Occipital lobe (tissue), 2 donors: ENCODE data around the gene LPCAT1. TPM values are rescaled to one million over a fixed set of nuclear protein-coding genes. Genes with fewer than 3 reads are reported as not detected.
"Not testable (repeated sequence)": the region's sequence is repeated elsewhere in the genome, so short reads cannot be mapped to it uniquely, and the experiment has no call there.

Source experiments
- DNase-seq: peaks from one replicate; lab custom pipeline; 2025; lab: John Stamatoyannopoulos, UW
- total RNA-seq: library from RNA; depleted of rRNA; stranded (reverse); fragments of >200 nt; gene quantifications from one replicate; pipeline ENCODE4 v1.2.3, GENCODE V29; 2014

Gene LPCAT1
- total RNA-seq, 1 donor from 2014 or later: 129 TPM

- DNase-seq: no peak
Observed at GRCh38 chr5:1429066-1429465, 94.7 kb downstream of the LPCAT1 start.

DNA sequence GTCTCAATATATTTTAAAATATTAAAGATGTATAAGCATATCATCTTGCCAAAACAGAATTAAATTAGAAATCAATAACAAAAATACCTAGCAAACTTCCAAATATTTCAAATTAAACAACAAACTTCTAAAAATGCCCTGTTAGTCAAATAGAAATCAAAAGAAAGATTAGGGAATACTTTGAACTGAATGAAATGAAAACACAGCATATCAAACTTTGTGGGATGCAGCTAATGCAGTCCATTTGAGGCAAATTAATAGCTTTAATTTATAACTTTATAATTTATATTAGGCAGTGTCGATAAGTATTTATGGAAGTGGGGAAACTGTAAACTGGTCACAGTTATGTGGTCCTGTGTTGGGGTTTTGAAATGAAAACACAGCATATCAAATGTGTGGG is 95.7 kb downstream of the LPCAT1 start:
- DNase-seq: no peak

DNA sequence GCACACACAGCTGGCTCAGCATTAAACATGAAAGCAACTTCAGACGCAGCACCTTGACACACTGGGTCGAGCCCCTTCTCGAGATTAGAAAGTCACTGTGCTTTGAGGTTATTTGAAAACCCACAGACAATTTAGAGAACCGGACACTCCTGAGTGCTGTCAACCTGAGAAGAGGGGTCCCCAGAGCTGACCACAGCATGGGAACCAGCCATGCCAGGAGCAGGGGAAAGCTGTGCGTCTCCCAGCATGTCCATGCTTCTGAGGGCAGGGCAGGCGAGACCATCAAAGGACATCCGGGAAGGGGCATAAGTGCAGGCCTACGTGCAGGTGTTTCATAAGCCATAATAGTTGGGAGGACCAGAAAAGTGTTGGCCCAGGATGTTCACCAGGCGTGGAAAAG is 99.0 kb downstream of the LPCAT1 start:
- DNase-seq: no peak

DNA sequence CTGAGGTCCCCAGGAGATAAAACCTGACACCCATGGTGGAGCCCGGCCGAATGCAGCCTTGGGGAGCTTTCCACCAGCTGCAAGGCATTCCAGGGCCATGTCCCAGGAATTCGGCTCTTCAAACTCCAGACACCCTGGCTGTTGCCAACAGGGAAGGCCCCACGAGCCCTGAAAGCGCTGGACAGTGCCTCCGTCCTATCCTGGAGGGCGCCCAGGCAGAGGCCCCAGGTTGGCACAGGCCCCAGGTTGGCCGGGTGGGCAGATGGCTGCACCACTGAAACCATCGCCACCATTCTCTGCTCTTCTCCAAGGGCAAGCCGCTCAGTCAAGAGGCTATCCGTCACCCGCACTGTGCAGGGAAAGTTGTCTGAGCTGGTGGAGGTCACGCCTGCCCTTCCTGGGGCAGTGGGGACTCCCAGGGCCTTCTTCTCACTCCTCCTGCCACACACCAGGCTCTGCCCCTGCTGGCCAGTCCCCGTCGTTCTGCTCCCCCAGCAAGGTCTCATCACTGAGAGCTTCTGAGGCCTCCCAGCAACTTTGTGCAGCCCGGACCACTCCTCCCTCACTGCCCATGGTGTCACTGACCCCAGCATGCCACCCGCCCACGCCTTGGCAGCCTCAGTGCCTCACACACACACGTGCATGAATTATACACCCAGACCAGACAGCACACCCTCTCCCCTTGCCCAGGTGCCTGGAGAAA is 99.7 kb downstream of the LPCAT1 start:
- DNase-seq: no peak

DNA sequence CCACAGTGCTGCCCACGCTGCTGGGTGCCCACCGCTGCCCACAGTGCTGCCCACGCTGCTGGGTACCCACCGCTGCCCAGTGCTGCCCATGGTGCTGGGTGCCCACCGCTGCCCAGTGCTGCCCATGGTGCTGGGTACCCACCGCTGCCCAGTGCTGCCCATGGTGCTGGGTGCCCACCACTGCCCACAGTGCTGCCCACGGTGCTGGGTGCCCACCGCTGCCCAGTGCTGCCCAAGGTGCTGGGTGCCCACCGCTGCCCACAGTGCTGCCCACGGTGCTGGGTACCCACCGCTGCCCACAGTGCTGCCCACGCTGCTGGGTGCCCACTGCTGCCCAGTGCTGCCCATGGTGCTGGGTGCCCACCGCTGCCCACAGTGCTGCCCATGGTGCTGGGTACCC is 101.2 kb downstream of the LPCAT1 start:
- not testable (repeated sequence) for DNase-seq

GRCh38 chr5:1421521-1422341 is 102.0 kb downstream of the LPCAT1 start:
- DNase-seq: no peak

DNA sequence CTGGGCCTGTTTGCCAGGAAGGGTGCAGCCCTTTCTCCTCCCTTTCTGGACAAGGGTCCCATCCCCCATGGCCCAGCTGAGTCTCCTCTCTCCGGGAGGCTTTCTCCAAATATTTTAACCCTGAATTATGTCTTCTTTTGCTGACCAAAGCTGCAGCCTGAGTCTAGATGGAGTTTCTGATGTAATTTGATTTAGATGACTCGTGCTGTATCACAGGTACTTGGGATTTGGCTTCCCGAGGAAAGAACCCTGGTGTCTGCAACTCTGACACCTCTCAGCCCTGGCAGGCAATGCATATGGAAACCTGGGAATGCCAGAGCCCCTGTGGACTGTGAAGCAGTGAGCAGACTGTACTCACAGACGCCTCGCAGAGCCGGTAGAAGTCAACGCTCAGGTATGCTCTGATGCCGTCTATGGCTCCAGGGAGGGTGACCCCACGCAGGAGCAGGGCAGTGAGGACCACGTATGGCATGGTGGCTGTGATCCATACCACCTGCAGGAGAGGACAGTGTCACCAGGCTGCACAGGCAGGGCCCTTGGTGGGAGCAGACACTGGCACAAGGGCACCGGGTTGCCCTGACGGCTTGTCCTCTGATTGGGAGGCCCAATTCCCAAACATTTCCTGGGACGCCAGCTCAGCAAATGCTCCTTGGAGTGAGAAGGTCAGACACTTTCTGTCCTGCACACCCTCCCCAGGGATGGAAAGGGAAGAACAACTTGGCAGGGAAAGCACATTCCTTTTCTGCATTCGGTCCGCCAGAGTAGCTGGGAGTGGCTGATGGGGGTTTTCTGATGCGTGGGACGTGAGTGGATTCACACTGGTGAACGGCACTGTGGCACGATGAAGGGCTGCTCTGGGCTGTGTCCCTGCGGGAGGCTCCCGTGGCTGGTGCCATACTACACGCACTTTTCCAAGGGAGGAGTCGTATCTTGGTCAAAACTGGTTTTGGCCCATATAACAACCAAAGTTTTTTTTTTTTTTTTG is 103.3 kb downstream of the LPCAT1 start:
- DNase-seq: no peak

- DNase-seq: no peak
Observed at GRCh38 chr5:1419476-1420210, 104.1 kb downstream of the LPCAT1 start.

- DNase-seq: no peak
Observed at GRCh38 chr5:1418921-1419280, 104.9 kb downstream of the LPCAT1 start.

- DNase-seq: no peak
Observed at GRCh38 chr5:1418238-1418920, 105.4 kb downstream of the LPCAT1 start.

DNA sequence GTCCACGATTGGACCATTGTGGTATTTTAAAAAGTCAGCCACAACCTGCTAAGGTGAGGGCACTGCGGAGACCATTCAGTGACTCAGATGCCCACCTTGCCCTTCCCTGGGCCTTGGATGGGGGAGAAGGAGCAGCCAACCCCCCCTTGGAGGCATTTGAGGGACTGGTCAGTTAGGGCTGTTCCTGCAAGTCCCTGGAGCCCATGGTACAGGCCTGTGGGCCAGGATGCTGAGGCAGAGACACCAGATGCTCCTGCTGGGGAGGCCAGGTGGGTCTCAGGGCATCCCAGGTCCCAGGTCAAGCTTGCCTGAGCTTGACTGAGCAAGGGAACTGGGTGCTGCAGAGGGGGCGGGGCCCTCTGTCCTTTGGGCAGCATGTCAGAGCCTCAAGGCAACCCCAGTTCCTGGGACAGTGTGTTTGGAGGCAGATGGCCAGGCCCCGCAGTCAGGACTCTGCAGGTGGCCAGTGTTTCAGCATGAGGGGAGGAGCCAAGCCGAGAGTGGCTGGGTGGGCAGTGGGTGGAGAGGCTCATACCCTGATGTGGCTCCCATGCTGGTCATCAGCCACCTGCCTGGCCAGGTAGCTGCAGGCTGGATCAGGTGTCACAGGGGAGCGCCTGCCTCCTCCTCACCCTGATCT is 106.1 kb downstream of the LPCAT1 start:
- no peak for DNase-seq

GRCh38 chr5:1416856-1417469 is 106.8 kb downstream of the LPCAT1 start:
- no peak for DNase-seq

GRCh38 chr5:1415626-1416360 is 108.0 kb downstream of the LPCAT1 start:
- DNase-seq: no peak

DNA sequence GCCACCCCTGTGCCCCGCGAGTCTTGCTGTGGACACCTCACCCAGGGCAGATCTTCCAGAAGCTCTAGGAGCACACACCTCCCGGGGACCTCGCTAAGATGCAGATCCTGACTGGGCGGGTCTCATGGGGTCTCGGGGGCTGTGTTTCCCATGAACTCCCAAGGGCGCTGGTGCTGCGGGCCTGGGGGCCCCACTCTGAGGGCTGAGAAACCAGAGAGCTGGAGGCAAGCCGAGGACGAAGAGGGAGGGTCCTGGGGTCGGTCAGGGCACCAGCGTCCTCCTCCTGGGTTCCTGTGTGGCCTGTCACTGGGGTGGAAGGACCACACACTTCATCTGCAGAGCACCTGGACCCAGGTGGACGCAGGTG is 108.7 kb downstream of the LPCAT1 start:
- DNase-seq: no peak

DNA sequence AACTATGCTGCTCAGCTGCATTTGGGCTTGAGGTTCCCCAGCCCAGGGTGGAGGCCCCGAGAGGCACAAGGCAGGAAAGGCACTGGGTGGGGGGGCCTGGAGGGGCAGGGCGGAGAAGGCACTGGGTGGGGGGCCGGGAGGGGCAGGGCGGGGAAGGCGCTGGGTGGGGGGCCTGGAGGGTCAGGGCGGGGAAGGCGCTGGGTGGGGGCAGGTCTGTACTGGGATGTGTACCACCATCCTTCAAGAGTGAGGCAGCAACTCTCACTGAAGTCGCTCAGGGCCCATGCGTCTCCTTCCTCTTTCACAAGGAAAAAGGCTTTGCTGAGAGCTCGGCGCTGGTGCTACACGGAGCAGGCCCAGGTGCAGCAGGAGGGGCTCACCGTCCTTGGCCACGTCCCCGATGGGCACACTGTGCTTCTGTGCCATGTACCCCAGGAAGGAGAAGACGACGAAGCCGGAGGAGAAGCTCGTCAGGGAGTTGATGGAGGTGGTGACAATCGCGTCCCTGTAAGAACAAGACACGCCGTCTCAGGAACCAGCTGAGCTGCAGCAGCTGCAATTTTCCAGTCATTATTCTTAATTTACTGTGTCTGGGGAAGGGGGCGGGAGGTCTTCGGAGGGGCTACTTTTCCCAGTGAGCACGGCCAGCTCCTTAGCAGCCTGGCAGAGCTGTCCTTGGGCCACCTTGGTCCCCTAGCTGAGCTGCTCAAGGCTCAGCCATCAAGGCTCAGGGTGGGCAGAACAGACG is 109.3 kb downstream of the LPCAT1 start:
- DNase-seq: no peak

- no peak for DNase-seq
Observed at GRCh38 chr5:1413611-1414241, 110.0 kb downstream of the LPCAT1 start.

GRCh38 chr5:1413211-1413610 is 110.5 kb downstream of the LPCAT1 start:
- DNase-seq: no peak

DNA sequence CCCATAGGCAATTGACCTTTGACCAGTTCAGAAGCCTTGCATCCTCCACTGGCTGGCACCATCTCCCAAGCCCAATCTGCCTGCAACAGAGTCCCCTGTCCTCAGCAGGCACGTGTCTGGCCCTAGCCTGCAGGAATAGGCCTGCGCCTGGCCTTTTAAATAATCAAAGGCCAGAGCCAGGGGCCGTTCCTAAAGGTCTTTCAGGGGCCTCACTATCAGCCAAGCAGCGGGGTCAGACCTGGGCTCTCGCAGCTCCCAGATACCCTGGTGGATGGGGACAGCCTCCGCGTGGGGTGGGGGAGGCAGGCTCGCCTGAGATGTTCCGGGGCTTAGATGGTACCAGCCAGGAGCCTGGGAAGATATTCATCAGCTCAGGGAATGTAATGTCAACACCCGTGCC is 111.1 kb downstream of the LPCAT1 start:
- no peak for DNase-seq
